HG03060 (cell line): ENCODE data around the gene PSMB11.
A peak's percentile ranks its signal among the peaks of the same experiment; 100 is the strongest.
"Not testable (repeated sequence)": the region's sequence is repeated elsewhere in the genome, so short reads cannot be mapped to it uniquely, and the experiment has no call there.

Experiments used
- ATAC-seq: cut with Tn5 transposase; IDR thresholded peaks from one replicate; pipeline ENCODE4 v1.9.1; 2021; ENCODE audit warnings: low read depth, moderate number of reproducible peaks; ENCODE audit not compliant: unreplicated experiment

The PSMB11 gene, protein sequence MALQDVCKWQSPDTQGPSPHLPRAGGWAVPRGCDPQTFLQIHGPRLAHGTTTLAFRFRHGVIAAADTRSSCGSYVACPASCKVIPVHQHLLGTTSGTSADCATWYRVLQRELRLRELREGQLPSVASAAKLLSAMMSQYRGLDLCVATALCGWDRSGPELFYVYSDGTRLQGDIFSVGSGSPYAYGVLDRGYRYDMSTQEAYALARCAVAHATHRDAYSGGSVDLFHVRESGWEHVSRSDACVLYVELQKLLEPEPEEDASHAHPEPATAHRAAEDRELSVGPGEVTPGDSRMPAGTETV

GRCh38 chr14:23042162-23042965, at the start of gene PSMB11:
Gene PSMB11, plus strand, starts transcription at chr14:23042212. Its CDS starts 14 bp downstream, at chr14:23042226.
- no peak for ATAC-seq

GRCh38 chr14:22993517-22993916, 48.5 kb upstream of the PSMB11 start:
- ATAC-seq = no peak

DNA sequence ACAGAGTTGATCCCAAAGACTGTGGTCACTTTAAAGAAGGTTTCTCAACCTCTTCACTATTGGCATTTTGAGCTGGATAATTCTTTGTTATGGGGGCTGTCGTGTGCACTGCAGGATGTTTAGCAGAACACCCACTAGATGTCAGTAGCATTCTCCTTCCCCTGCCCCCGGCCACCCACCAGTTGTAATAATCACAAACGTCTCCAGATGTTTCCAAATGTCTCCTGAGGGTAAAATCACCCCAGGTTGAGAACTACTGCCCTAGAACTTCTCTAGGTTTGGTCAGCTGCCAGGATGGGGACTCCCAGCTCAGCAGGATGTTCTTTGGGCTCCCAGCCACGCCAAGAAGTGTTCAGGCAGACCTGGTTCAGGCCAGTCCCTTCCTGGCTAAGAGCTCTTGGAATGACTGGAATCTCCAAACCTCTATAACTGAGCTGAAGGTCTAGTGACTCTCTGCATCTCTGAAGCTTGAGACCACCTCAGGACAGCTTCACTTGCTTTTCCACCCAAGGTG, 47.2 kb upstream of the PSMB11 start:
- ATAC-seq = no peak

DNA sequence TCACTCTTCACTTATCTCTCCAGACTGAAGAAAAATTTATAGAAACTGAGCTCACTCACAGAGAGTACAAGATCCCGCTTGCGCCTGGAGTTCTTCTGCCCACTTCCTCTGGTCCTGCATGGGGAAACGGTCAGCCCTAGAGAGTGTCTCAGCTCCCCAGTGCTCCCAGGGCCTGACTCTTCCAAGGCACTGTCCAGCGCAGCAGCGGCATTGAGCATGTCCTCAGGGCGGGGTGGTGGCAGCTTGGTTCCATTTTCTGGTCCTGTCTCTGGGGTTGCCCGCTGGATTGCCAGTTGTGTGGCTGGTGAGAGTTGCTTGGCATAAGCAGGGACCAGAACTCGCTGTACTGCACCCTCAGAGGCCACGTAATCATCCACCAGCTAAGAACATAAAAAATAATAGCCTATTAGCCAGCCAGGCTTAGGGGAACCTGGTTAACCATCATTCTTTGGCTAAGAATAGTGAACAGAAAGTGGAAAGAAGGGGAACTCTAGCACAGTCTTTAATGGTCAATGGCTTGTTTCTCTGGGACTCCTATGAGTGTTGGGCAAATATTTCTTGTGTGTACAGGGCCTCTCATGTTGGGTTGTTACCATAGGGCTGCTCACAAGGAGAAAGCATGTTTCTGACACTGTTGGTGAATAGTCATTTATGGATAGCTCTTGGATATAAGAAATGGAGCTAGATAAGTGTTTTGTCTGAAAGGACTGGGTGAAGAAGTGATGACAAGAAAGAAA, 46.0 kb upstream of the PSMB11 start:
- no peak for ATAC-seq

GRCh38 chr14:22996768-22997654, 45.0 kb upstream of the PSMB11 start:
- no peak for ATAC-seq

DNA sequence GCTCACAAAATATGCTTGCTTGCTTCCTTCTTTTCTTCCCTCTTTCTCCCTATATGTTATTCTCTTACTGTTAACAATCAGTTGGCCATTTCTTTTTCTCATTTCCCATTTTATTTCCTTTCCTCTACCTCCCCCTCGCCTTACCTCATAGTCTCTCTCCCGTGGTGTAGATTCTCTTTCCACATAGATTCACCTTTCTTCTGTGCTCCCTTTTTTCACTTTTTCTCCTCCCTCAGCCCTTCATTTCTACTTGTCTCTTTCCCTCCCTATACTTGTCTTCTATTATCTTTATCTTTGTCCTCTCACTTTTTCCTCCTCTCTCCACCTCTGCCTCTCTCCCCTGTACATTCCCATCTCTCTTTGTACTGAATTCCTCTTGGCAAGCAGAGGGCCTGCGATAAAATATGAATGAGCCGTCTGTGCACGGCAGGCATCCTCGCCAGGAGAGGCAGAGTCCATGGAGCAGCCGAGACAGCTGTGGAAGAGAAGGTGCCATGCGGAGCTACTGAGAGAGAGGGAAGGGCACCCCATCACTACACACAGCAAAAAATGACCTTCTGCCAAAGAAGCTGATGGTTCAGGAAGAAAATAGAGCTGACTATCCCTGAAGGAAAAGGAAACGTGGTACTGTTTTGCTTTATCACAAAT, 44.2 kb upstream of the PSMB11 start:
- ATAC-seq = no peak

DNA sequence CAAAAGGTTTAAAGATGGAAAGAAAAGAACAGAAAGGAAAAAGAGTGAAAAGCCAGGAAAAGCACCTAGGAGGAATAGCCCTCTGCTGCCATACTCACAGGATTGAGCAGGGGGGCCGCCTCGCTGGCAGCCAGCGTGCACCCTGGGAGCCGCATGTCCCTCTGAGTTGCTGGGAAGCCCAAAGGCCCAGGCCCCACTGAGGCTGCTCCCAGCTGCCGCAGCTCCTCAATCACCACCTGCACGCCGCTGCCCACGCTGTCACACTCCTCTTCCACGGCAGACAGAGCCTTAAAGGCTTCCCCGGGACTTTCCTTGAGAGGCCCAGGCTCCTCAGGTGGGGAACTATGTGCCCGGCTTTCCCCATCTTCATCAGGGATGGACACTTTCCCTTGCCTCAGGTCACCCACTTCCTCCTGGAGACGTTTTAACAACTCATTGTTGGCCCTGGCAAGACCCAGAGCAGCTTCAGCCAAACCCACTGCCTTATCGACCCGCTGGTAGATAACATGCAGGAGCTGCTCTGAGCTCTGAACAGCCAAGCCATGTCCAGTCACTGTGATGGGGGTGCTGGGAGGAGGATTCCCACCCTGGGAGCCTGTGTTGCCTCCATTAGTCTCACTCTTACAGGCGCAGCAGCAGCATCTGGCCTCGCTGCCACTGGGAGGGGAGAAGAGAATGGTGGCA, 43.5 kb upstream of the PSMB11 start:
- no peak for ATAC-seq

DNA sequence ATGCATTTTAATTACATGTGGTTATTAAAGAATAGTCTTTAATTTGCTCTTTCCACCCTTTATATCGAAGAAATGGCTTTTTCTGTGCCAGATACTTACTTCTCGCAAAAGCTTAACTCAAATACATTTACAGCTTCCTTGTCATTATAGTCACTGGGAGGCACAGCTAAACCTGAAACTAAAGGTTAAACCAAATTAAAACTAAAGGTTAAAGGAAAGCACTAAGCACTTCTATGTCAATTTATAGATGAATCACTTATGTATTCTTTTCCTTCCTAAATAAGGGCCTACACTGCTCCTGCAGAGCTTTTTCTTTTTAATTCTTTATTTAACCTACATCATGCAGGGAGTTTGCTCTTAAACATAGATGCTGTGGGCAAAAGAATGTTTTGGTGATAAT, 41.2 kb upstream of the PSMB11 start:
- no peak for ATAC-seq

DNA sequence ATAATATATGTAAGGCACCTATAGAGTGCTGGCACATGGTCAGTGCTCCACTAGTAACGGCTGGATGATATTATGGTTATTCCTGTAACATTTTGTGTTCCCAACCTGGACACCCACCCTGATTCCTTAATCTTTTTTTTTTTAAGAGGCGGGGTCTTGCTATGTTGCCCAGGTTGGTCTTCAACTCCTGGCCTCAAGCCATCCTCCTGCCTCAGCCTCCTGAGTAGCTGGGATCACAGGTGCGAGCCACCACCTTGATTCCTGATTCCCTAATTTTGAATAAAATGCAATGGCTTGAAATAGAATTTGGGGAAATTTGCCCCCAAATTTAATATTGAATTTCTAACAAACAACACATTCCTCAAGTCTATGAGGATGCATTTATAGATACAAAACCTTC, 39.4 kb upstream of the PSMB11 start:
- ATAC-seq = no peak

GRCh38 chr14:23004274-23004673, 37.7 kb upstream of the PSMB11 start:
- ATAC-seq = not testable (repeated sequence)

- no peak for ATAC-seq
Observed at GRCh38 chr14:23005451-23006187, 36.4 kb upstream of the PSMB11 start.

DNA sequence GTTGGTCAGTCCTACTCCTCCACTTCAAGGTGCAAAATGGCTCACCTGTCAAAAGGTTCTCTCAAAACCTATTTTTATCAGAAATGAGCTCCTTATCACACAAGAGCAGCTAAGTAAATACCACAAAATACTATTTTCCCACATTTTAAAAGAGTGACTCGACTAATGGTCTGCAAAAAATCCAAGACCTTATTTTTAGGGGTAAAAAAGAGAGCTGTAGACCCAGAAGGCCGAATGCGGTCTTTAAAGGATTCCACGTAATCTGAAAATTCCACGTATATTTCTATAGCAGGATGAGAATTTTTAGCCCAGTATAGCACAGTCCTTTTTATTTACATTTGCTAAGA, 35.9 kb upstream of the PSMB11 start:
- no peak for ATAC-seq

DNA sequence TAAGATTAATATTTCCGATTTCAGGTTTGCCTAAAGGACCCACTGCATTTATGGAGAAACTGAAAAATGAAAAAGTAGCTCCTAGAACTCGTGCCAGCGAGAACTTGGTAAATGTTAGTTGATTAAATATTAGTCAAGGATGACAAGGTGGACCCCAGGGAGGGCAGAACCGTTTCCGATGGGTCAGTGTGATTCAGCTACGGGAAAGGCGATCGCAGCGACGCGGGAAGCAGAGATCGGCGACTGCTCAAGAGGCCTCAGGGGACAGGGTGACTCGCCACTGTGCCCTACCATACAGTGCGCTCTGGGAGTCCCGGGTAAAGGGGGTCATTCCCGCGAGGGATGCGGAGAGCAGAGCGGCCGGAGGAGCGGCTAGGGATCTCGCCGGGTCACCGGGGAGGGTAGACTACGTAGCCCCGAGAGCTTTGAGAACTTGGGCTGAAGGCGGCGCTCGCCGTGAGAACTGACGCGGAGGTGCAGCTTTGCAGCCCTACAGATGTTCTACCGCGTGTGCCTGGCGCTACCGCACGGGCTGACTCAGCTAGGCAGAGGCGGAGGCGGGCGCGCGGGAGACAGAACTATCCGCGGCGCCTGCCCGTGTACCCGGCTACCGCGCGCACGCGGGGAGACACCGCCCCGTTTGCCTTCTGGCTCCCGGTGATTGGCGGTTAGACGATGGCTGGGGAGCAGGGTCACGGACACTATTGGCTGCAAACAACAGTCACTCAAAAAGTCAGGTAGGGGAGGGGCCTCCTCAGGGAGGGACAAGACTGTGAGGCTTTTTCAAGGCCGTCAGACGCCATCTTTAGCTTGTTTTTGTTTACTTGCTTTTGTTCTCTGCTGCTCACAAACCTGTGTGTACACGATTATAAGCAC, 35.2 kb upstream of the PSMB11 start:
- peak; percentile 77 for ATAC-seq

DNA sequence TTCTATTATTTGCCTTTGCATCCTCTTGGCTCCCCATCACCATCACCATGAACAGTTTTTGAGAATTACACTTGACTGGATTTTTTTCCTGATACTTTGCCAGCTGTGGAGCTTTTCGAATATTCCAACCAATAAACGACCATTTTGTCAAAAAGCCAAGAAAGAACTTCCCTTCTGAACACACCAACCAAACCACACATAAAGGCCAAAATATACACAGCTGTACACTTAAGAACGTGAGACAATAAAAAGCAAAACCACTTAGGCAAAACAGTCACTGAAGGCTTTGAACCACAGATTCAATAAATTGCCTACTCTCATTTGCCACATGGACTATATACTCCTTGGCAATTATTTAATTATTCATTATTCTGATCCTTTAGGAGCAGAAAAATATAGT, 33.2 kb upstream of the PSMB11 start:
- no peak for ATAC-seq

DNA sequence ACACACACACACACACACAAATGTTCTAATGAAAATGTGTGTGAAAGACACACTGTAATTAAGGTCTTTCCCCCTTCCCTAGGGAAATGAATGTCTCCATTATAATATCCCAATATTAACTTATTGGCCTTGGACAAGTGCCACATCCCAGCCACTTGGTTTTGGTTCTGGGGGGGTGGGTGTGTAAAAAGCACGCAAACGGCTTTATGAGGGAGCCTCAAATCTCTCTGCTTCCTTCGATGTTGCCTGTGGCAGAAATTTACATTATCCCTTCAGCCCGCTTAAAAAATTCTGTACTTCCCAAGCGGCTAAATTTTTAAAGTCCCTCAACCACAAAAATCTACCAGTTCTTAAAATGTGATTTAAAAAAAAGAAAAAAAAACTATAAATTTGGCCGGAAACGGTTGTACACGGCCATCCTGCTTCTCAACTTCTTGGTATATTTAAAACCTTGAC, 32.5 kb upstream of the PSMB11 start:
- ATAC-seq = no peak

DNA sequence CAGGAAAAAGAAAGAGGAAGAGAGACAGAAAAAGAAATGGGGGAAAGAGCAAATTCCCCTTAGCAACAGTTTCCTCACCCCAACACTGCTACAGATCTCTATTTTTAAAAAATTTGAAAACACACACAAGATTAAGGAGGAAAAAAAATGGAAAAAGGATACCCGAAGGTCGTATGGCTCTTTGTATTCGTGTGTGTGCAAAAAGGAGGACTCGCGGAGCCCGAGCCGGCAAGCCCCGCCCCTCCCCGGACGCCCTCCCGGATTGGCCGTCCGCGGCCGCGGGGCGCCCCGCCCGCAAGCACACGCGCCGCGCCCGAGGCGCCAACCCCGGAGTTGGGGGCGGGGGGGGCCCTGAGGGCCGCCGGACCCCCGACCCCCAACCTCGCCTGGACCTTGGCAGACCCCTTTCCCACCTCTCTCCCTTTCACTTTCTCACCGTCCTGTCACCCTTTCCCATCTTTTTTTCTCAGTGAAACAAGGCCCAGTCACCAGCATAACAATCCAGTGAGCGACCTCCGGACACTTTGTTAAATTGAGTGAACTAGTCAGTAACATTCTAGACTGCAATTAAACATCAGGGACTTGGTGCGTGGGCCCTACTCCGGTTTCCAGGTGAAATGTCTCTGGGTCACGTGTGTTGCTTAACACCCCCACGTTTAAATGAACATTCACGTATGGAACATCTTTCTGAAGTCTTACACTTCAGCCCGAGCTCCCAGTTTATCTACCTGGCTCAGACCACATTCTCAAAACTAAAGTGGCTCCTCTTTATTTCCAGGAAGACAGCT, 31.9 kb upstream of the PSMB11 start, which contains the start of gene C14orf93:
Gene C14orf93, minus strand, starts transcription at position 205 of the 788 bp plus-strand sequence. CDS start 11,120 bp downstream, outside the sequence.
- ATAC-seq = no peak
